H1 (cell line): ENCODE results near the gene DAPK2. TPM values are rescaled to one million over a fixed set of nuclear protein-coding genes. Genes with fewer than 3 reads are reported as not detected.

ENCODE experiments used
- CTCF ChIA-PET: fragments of 300-600 bp; sonication (Branson Sonifier 250); formaldehyde crosslinking; loops from one replicate; lab custom pipeline; 2021; ENCODE audit not compliant: partially characterized antibody; lab: Charles Lee
- POLR2A ChIA-PET: fragments of 300-600 bp; sonication (Branson Sonifier 250); formaldehyde crosslinking; loops from one replicate; lab custom pipeline; 2021; ENCODE audit warnings: inconsistent platforms; ENCODE audit not compliant: partially characterized antibody; lab: Charles Lee
- DNase-seq, 2 experiments: peaks; one replicate each; pipeline versions ENCODE4 v3.0.0 to v3.0.0-alpha.2; 2010 to 2022; ENCODE audit warnings: low spot score in 2 of 2, low read depth in 1 of 2, mixed read lengths in 1 of 2
- FAIRE-seq: peaks from 2 replicates; lab custom pipeline; 2011; peaks lifted over from hg19 to GRCh38; lab: Jason Lieb, UNC
- H2AFZ ChIP-seq: 2 replicates; pipeline ENCODE4 v1.8.1; 2012; ENCODE audit warnings: low read length, inconsistent platforms
- H2AK5ac ChIP-seq: 2 replicates; pipeline ENCODE4 v1.6.1; 2013; ENCODE audit warnings: low read depth, low read length
- H2BK120ac ChIP-seq: replicated peaks from 2 replicates; pipeline ENCODE3; 2013; ENCODE audit warnings: low read depth, low read length, inconsistent platforms
- H2BK12ac ChIP-seq: 2 replicates; pipeline ENCODE4 v1.6.1; 2013; ENCODE audit warnings: low read depth, low read length
- H2BK15ac ChIP-seq: 2 replicates; pipeline ENCODE4 v1.6.1; 2013; ENCODE audit warnings: low read length
- H2BK20ac ChIP-seq: 2 replicates; pipeline ENCODE4 v1.6.1; 2013; ENCODE audit warnings: low read length
- H2BK5ac ChIP-seq: 2 replicates; pipeline ENCODE4 v1.6.1; 2013; ENCODE audit warnings: low read depth, low read length
- H3K14ac ChIP-seq: 2 replicates; pipeline ENCODE4 v1.6.1; 2013; ENCODE audit warnings: inconsistent platforms; ENCODE audit not compliant: insufficient read length
- H3K18ac ChIP-seq: 2 replicates; pipeline ENCODE4 v1.6.1; 2013; ENCODE audit warnings: low read length; ENCODE audit errors: extremely low read depth
- H3K23ac ChIP-seq: 2 replicates; pipeline ENCODE4 v1.6.1; 2013; ENCODE audit warnings: inconsistent platforms; ENCODE audit not compliant: insufficient read length
- H3K23me2 ChIP-seq: 2 replicates; pipeline ENCODE4 v1.6.1; 2013; ENCODE audit warnings: low read depth, low read length
- H3K27ac ChIP-seq: 2 replicates; pipeline ENCODE4 v1.6.1; 2011; ENCODE audit warnings: low read depth, low read length, inconsistent platforms
- H3K27me3 ChIP-seq, 4 experiments: replicated peaks in 1 of 4; 1 replicate in 1 of 4; 2 replicates in 3 of 4; pipeline versions ENCODE4 v1.6.1 to v1.8.1; 2011 to 2013; ENCODE audit warnings: low read length in 3 of 4, mild to moderate bottlenecking in 3 of 4, inconsistent platforms in 2 of 4, mixed read lengths in 2 of 4, moderate library complexity in 1 of 4; ENCODE audit not compliant: control insufficient read depth in 3 of 4, insufficient read depth in 3 of 4; ENCODE audit errors: extremely low read depth in 1 of 4
- H3K36me3 ChIP-seq, 4 experiments: 2 replicates each; pipeline versions ENCODE4 v1.6.1 to v1.8.1; 2011 to 2013; ENCODE audit warnings: mild to moderate bottlenecking in 4 of 4, low read length in 3 of 4, moderate library complexity in 2 of 4, control low read depth in 1 of 4, inconsistent platforms in 1 of 4; ENCODE audit not compliant: insufficient read depth in 4 of 4, control insufficient read depth in 2 of 4
- H3K4ac ChIP-seq: replicated peaks from 2 replicates; pipeline ENCODE3; 2013; ENCODE audit warnings: low read length, low read depth, mixed read lengths, inconsistent platforms; ENCODE audit not compliant: insufficient read length
- H3K4me1 ChIP-seq, 4 experiments: replicated peaks in 1 of 4; 1 replicate in 1 of 4; 2 replicates in 3 of 4; pipeline versions ENCODE4 v1.6.1 to v1.8.1; 2011 to 2013; ENCODE audit warnings: low read length in 3 of 4, inconsistent platforms in 2 of 4, mixed read lengths in 1 of 4; ENCODE audit not compliant: insufficient read depth in 4 of 4, control insufficient read depth in 3 of 4
- H3K4me2 ChIP-seq, 2 experiments: 2 replicates each; pipeline versions ENCODE4 v1.6.1 to v1.8.1; 2011 to 2013; ENCODE audit warnings: low read depth in 2 of 2, low read length in 2 of 2, control low read depth in 1 of 2, inconsistent platforms in 1 of 2, mild to moderate bottlenecking in 1 of 2; ENCODE audit not compliant: insufficient read depth in 1 of 2
- H3K4me3 ChIP-seq, 4 experiments: fragments of 200-600, 300-600 bp in 1 of 4; sonication (generic), shearing (Covaris generic), sonication (Bioruptor Twin) in 1 of 4; 2 replicates each; pipeline versions ENCODE4 v1.5.1 to v1.8.1; 2011 to 2016; ENCODE audit warnings: low read length in 4 of 4, low read depth in 3 of 4, control low read depth in 2 of 4, inconsistent platforms in 2 of 4, mild to moderate bottlenecking in 2 of 4, mixed read lengths in 1 of 4, moderate library complexity in 1 of 4; ENCODE audit not compliant: insufficient read depth in 2 of 4; ENCODE audit errors: extremely low read depth in 1 of 4
- H3K56ac ChIP-seq: replicated peaks from 2 replicates; pipeline ENCODE3; 2013; ENCODE audit warnings: low read depth, mild to moderate bottlenecking, mixed read lengths, low read length, inconsistent platforms; ENCODE audit not compliant: insufficient read length
- H3K79me1 ChIP-seq: 2 replicates; pipeline ENCODE4 v1.6.1; 2013; ENCODE audit warnings: low read depth, low read length, control low read depth
- H3K79me2 ChIP-seq, 2 experiments: 2 replicates each; pipeline versions ENCODE4 v1.6.1 to v1.8.1; 2012 to 2013; ENCODE audit warnings: low read length in 2 of 2, mild to moderate bottlenecking in 2 of 2, inconsistent platforms in 1 of 2; ENCODE audit not compliant: insufficient read depth in 2 of 2, control insufficient read depth in 1 of 2
- H3K9ac ChIP-seq, 4 experiments: replicated peaks in 1 of 4; 1 replicate in 1 of 4; 2 replicates in 3 of 4; pipeline versions ENCODE4 v1.6.1 to v1.8.1; 2011 to 2013; ENCODE audit warnings: low read depth in 3 of 4, low read length in 3 of 4, control low read depth in 2 of 4, mild to moderate bottlenecking in 2 of 4, moderate library complexity in 2 of 4, inconsistent platforms in 1 of 4; ENCODE audit errors: extremely low read depth in 1 of 4
- H3K9me3 ChIP-seq, 2 experiments: 2 replicates each; pipeline versions ENCODE4 v1.6.1 to v1.8.1; 2012 to 2013; ENCODE audit warnings: mild to moderate bottlenecking in 2 of 2, moderate library complexity in 2 of 2, control low read depth in 1 of 2, inconsistent platforms in 1 of 2, low read depth in 1 of 2, low read length in 1 of 2, mixed read lengths in 1 of 2; ENCODE audit not compliant: insufficient read depth in 2 of 2
- H4K20me1 ChIP-seq, 2 experiments: replicated peaks in 1 of 2; 2 replicates each; pipeline versions ENCODE3 to v1.8.1; 2011 to 2013; ENCODE audit warnings: inconsistent platforms in 2 of 2, low read length in 2 of 2, mild to moderate bottlenecking in 1 of 2; ENCODE audit not compliant: insufficient read depth in 2 of 2, control insufficient read depth in 1 of 2
- H4K5ac ChIP-seq: 2 replicates; pipeline ENCODE4 v1.6.1; 2013; ENCODE audit warnings: low read length, low read depth, mixed read lengths, inconsistent platforms; ENCODE audit not compliant: insufficient read length
- H4K8ac ChIP-seq: 2 replicates; pipeline ENCODE4 v1.8.0; 2013; ENCODE audit warnings: mild to moderate bottlenecking, moderate library complexity, low read length, inconsistent platforms; ENCODE audit not compliant: insufficient read depth; ENCODE audit errors: extremely low read depth
- H4K91ac ChIP-seq: replicated peaks from 2 replicates; pipeline ENCODE3; 2013; ENCODE audit warnings: low read length, mixed read lengths, inconsistent platforms; ENCODE audit not compliant: insufficient read length
- CBX8 ChIP-seq: fragments of 300-800, 300-1000 bp; sonication (generic); IDR thresholded peaks from 2 replicates; pipeline ENCODE4 v1.7.1; 2016; ENCODE audit warnings: low read depth, low read length, borderline replicate concordance
- CREB1 ChIP-seq: IDR thresholded peaks from 2 replicates; pipeline ENCODE4 v1.6.1; 2012; ENCODE audit warnings: inconsistent platforms
- CTBP2 ChIP-seq: IDR thresholded peaks from 2 replicates; pipeline ENCODE4 v1.7.0; 2011; ENCODE audit warnings: borderline replicate concordance, mild to moderate bottlenecking, moderate library complexity, mixed read lengths, low read length; ENCODE audit not compliant: insufficient read depth, insufficient read length
- HDAC2 ChIP-seq, 2 experiments: fragments of 300-600 bp in 1 of 2; sonication (generic) in 1 of 2; IDR thresholded peaks; 2 replicates each; pipeline ENCODE4 v1.6.1; 2011 to 2012; ENCODE audit warnings: low read depth in 2 of 2, low read length in 2 of 2, mild to moderate bottlenecking in 2 of 2, moderate library complexity in 2 of 2, borderline replicate concordance in 1 of 2, inconsistent platforms in 1 of 2
- KDM5A ChIP-seq: fragments of 200-600 bp; IDR thresholded peaks from 2 replicates; pipeline ENCODE4 v1.7.1; 2012; ENCODE audit warnings: mild to moderate bottlenecking, low read length, inconsistent platforms, mixed read lengths
- RAD21 ChIP-seq, 2 experiments: IDR thresholded peaks in 1 of 2; conservative IDR thresholded peaks in 1 of 2; 2 replicates each; pipeline ENCODE4 v1.6.1; 2011; ENCODE audit warnings: low read depth in 2 of 2, low read length in 2 of 2, improper control_type of control experiment in 1 of 2, inconsistent platforms in 1 of 2, mild to moderate bottlenecking in 1 of 2, moderate library complexity in 1 of 2
- RBBP5 ChIP-seq: IDR thresholded peaks from 2 replicates; pipeline ENCODE4 v1.7.1; 2012; ENCODE audit warnings: low read depth, mild to moderate bottlenecking, inconsistent platforms, low read length, moderate library complexity, borderline replicate concordance
- RXRA ChIP-seq: IDR thresholded peaks from 2 replicates; pipeline ENCODE4 v1.6.1; 2011; ENCODE audit warnings: low read depth, mild to moderate bottlenecking, low read length, moderate library complexity; ENCODE audit not compliant: insufficient read depth
- SIN3A ChIP-seq, 2 experiments: IDR thresholded peaks in 1 of 2; conservative IDR thresholded peaks in 1 of 2; 2 replicates each; pipeline ENCODE4 v1.6.1; 2011 to 2012; ENCODE audit warnings: low read length in 2 of 2, improper control_type of control experiment in 1 of 2, low read depth in 1 of 2, mild to moderate bottlenecking in 1 of 2
- SP4 ChIP-seq: IDR thresholded peaks from 2 replicates; pipeline ENCODE4 v1.6.1; 2012; ENCODE audit warnings: low read length, inconsistent platforms
- WGBS, 2 experiments: shearing (Covaris generic) in 1 of 2; methylation state at CpG; one replicate each; pipeline versions ENCODE4 v1.1.6 to v1.1.7; 2013 to 2015; ENCODE audit warnings: low lambda C conversion rate in 2 of 2, mixed read lengths in 2 of 2, inconsistent platforms in 1 of 2, low coverage in 1 of 2, missing lambda C conversion rate in 1 of 2; ENCODE audit not compliant: insufficient replicate concordance in 2 of 2, insufficient coverage in 1 of 2, insufficient read length in 1 of 2; ENCODE audit errors: extremely low coverage in 1 of 2, missing lambda C conversion rate in 1 of 2; 5-methylcytosine and 5-hydroxymethylcytosine counted together
- polyA plus RNA-seq, 7 experiments: library from polyadenylated mRNA; depleted of rRNA in 3 of 7; stranded (reverse) in 5 of 7; unstranded in 2 of 7; fragments of >200 nt in 5 of 7; fragments of 200-250 nt in 2 of 7; gene quantifications; 1 replicate in 5 of 7; 2 replicates in 1 of 7; 4 replicates in 1 of 7; pipeline versions ENCODE4 v1.2.1 to v1.2.3, GENCODE V29; 2011 to 2013; ENCODE audit warnings: missing spikeins in 2 of 7, mixed read lengths in 2 of 7
- total RNA-seq: library from RNA; stranded (reverse); fragmentation: NEBNext Ultra II Directional; extraction: Animal tissue kit (Norgen Biotek cat#: 25700); gene quantifications from 2 replicates; pipeline ENCODE4 v1.2.1, GENCODE V29; 2021
- TF ChIP-seq, protein P1 (sequence below): IDR thresholded peaks from 2 replicates; pipeline ENCODE4 v1.6.1; 2011; ENCODE audit warnings: low read length, improper control_type of control experiment

DAPK2 gene
- total and polyA plus RNA-seq, 2 of the 8 experiments (the other 6 are each of a cell fraction or from before 2014, with no cell fraction given): 1.8 to 2.9 TPM

DNA sequence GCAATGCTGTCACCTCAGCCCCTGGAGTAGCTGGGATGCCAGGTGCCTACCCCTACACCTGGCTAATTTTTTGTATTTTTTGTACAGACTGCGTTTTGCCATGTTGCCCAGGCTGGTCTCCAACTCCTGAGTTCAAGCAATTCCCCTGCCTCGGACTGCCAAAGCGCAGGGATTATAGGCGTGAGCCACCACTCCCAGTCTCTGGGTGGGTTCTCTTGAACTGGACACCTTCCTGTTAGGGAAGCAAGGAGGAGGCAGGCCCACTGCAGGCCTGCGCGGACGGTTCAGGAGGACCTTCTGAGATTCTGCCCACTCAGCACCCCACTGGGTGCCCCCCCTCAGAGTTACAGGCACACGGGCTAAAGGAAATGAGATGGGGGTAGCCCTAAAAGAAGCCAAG lies 138.8 kb downstream of the DAPK2 start:
- Histone ChIP-seq H4K91ac (no peak overlapping the region), H3K79me2 (no peaks in the 10 kb centered on the region), H2BK20ac (no peak overlapping the region), H3K4ac (no peak overlapping the region), H3K27me3 (no peaks in the 10 kb centered on the region), H3K9me3 (no peaks in the 10 kb centered on the region), H4K20me1 (no peaks in the 10 kb centered on the region), H3K18ac (no peak overlapping the region), H3K9ac (no peak overlapping the region), H2AFZ (no peak overlapping the region), H2AK5ac (no peak overlapping the region), H3K27ac (no peak overlapping the region), H3K23ac (no peak overlapping the region), H3K4me2 (no peak overlapping the region), H2BK120ac (no peak overlapping the region), H3K56ac (no peak overlapping the region), H4K5ac (no peak overlapping the region), H3K36me3 (no peaks in the 10 kb centered on the region), H2BK5ac (no peak overlapping the region), H3K23me2 (no peaks in the 10 kb centered on the region), H3K79me1 (no peaks in the 10 kb centered on the region), H4K8ac (no peak overlapping the region), H2BK12ac (no peak overlapping the region), H3K4me1 (peaks cover 0 to 6% (median 0%) of the 10 kb centered on the region in 4 experiments; a peak in 3 of 7 replicates), H3K4me3 (no peak overlapping the region), H3K14ac (no peak overlapping the region), H2BK15ac (no peak overlapping the region)
- TF ChIP-seq RXRA (no peak), HDAC2 (IDR thresholded peaks at IDR 0.05; ENCODE audit: borderline replicate concordance in 1 of 2, low read depth in 2 of 2, low read length in 2 of 2) (no peak), RAD21 (IDR thresholded peaks at IDR 0.05 in 1 of 2, conservative IDR thresholded peaks at IDR 0.05 in 1 of 2; ENCODE audit: low read depth in 2 of 2, low read length in 2 of 2) (no peak), SP4 (no peak), CREB1 (no peak), SIN3A (conservative IDR thresholded peaks at IDR 0.05 in 1 of 2, IDR thresholded peaks at IDR 0.05 in 1 of 2; ENCODE audit: low read depth in 1 of 2, low read length in 2 of 2) (no peak), KDM5A (no peak), RBBP5 (no peak), CTBP2 (no peak), CBX8 (no peak)
- TF ChIP-seq, protein P1, sequence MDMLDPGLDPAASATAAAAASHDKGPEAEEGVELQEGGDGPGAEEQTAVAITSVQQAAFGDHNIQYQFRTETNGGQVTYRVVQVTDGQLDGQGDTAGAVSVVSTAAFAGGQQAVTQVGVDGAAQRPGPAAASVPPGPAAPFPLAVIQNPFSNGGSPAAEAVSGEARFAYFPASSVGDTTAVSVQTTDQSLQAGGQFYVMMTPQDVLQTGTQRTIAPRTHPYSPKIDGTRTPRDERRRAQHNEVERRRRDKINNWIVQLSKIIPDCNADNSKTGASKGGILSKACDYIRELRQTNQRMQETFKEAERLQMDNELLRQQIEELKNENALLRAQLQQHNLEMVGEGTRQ: no peak
- FAIRE-seq: no peak
- no peak for DNase-seq
- ChIA-PET CTCF (interaction anchor here (1.2 to 2.3 kb wide), 3 partner anchors 8 to 161 kb away, joined by 4 to 10 read pairs (median 10); no protein-coding TSS in a partner anchor), POLR2A (no interaction called here)
- 94% methylated on average over 8 of the region's 8 CpGs; no CpG with 5 or more reads in 1 of the 2 experiments for WGBS, 2 experiments
